ENCODE results near the gene GRM1.
A peak's percentile ranks its signal among the peaks of the same experiment; 100 is the strongest.
"Not testable (repeated sequence)": the region's sequence is repeated elsewhere in the genome, so short reads cannot be mapped to it uniquely, and the experiment has no call there.

GRM1 gene

GRCh38 chr6:146194434-146194833, 165.6 kb downstream of the GRM1 start:
- DNase-seq, result no peak

- peak; percentile 49 for DNase-seq
Measured at GRCh38 chr6:146200176-146200575, 171.3 kb downstream of the GRM1 start.

GRCh38 chr6:146202570-146202969, 173.7 kb downstream of the GRM1 start:
- DNase-seq, result no peak

- no peak for DNase-seq
Measured at GRCh38 chr6:146209942-146210341, 181.1 kb downstream of the GRM1 start.

- no peak for DNase-seq
Measured at GRCh38 chr6:146210406-146211083, 181.7 kb downstream of the GRM1 start.

- DNase-seq, result no peak
Measured at GRCh38 chr6:146211646-146212045, 182.8 kb downstream of the GRM1 start.

- DNase-seq, result no peak
Measured at GRCh38 chr6:146212781-146213180, 183.9 kb downstream of the GRM1 start.

GRCh38 chr6:146219101-146219500, 190.2 kb downstream of the GRM1 start:
- no peak for DNase-seq

GRCh38 chr6:146224449-146224848, 195.6 kb downstream of the GRM1 start:
- no peak for DNase-seq

GRCh38 chr6:146224988-146225387, 196.1 kb downstream of the GRM1 start:
- no peak for DNase-seq

- no peak for DNase-seq
Measured at GRCh38 chr6:146240322-146240721, 211.5 kb downstream of the GRM1 start.

- no peak for DNase-seq
Measured at GRCh38 chr6:146240807-146241206, 211.9 kb downstream of the GRM1 start.

- DNase-seq, result not testable (repeated sequence)
Measured at GRCh38 chr6:146243646-146244045, 214.8 kb downstream of the GRM1 start.

GRCh38 chr6:146244630-146245143, 215.8 kb downstream of the GRM1 start:
- no peak for DNase-seq

- no peak for DNase-seq
Measured at GRCh38 chr6:146246028-146246427, 217.2 kb downstream of the GRM1 start.

GRCh38 chr6:146253691-146254090, 224.8 kb downstream of the GRM1 start:
- DNase-seq, result no peak

GRCh38 chr6:146258206-146258605, 229.3 kb downstream of the GRM1 start:
- DNase-seq, result no peak

- no peak for DNase-seq
Measured at GRCh38 chr6:146260886-146261285, 232.0 kb downstream of the GRM1 start.

- DNase-seq, result no peak
Measured at GRCh38 chr6:146265056-146265455, 236.2 kb downstream of the GRM1 start.

- DNase-seq, result no peak
Measured at GRCh38 chr6:146267447-146267846, 238.6 kb downstream of the GRM1 start.

- no peak for DNase-seq
Measured at GRCh38 chr6:146267946-146268345, 239.1 kb downstream of the GRM1 start.

- no peak for DNase-seq
Measured at GRCh38 chr6:146269482-146269881, 240.6 kb downstream of the GRM1 start.

- peak; percentile 1 for DNase-seq
Measured at GRCh38 chr6:146271163-146271562, 242.3 kb downstream of the GRM1 start.

GRCh38 chr6:146273490-146273889, 244.6 kb downstream of the GRM1 start:
- no peak for DNase-seq

GRCh38 chr6:146277142-146277541, 248.3 kb downstream of the GRM1 start:
- DNase-seq, result no peak

Measured in NCI-H446 treated with DMSO at 0.1 percent for 48 hours (cell line).